ENCODE results near the gene NFATC2IP. TPM values are rescaled to one million over a fixed set of nuclear protein-coding genes. Genes with fewer than 3 reads are reported as not detected.

Gene NFATC2IP
- total and polyA plus RNA-seq, 9 of the 15 experiments (the other 6 are each of a cell fraction or from before 2014, with no cell fraction given), result 15.6 to 106 (median 46.9) TPM

- TF ChIP-seq, protein P1, sequence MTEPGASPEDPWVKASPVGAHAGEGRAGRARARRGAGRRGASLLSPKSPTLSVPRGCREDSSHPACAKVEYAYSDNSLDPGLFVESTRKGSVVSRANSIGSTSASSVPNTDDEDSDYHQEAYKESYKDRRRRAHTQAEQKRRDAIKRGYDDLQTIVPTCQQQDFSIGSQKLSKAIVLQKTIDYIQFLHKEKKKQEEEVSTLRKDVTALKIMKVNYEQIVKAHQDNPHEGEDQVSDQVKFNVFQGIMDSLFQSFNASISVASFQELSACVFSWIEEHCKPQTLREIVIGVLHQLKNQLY (CRISPR knock-in tag; conservative IDR thresholded peaks at IDR 0.05), result no peak
- TF ChIP-seq PKNOX1 (IDR thresholded peaks at IDR 0.05) (peak; percentile 50; the same call in 1 of the 2 replicates), AFF4 (CRISPR knock-in tag; IDR thresholded peaks at IDR 0.05) (no peak), HNRNPK (IDR thresholded peaks at IDR 0.05; ENCODE audit: low read depth, low read length, poor library complexity, severe bottlenecking) (no peak), GTF2E2 (tag; IDR thresholded peaks at IDR 0.05) (no peak), ARHGAP35 (IDR thresholded peaks at IDR 0.05; ENCODE audit: partially characterized antibody) (no peak), ZC3H8 (IDR thresholded peaks at IDR 0.05) (no peak), SRF (CRISPR knock-in tag; IDR thresholded peaks at IDR 0.05) (no peak), HES1 (IDR thresholded peaks at IDR 0.05; ENCODE audit: low read depth) (no peak), ZSCAN29 (IDR thresholded peaks at IDR 0.05) (no peak), CC2D1A (IDR thresholded peaks at IDR 0.05) (no peak), HMG20B (CRISPR knock-in tag; IDR thresholded peaks at IDR 0.05) (no peak), KDM5B (IDR thresholded peaks at IDR 0.05; ENCODE audit: insufficient replicate concordance, low read depth, low read length) (no peak), SP2 (IDR thresholded peaks at IDR 0.05; ENCODE audit: extremely low read depth, low read depth, low read length, poor library complexity, severe bottlenecking) (no peak), FOXA1 (IDR thresholded peaks at IDR 0.05; ENCODE audit: borderline replicate concordance) (no peak), BMI1 (IDR thresholded peaks at IDR 0.05; ENCODE audit: low read length) (no peak), PRPF4 (IDR thresholded peaks at IDR 0.05; ENCODE audit: insufficient read depth, low read depth, low read length, poor library complexity, severe bottlenecking) (no peak), RBM39 (optimal IDR thresholded peaks at IDR 0.05; ENCODE audit: low read depth, low read length) (no peak)
- TF ChIP-seq, protein P2, sequence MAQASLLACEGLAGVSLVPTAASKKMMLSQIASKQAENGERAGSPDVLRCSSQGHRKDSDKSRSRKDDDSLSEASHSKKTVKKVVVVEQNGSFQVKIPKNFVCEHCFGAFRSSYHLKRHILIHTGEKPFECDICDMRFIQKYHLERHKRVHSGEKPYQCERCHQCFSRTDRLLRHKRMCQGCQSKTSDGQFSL (CRISPR knock-in tag; IDR thresholded peaks at IDR 0.05), result peak; percentile 82
- TF ChIP-seq, protein P2 (tag; IDR thresholded peaks at IDR 0.05), result no peak
- TF ChIP-seq, protein P3, sequence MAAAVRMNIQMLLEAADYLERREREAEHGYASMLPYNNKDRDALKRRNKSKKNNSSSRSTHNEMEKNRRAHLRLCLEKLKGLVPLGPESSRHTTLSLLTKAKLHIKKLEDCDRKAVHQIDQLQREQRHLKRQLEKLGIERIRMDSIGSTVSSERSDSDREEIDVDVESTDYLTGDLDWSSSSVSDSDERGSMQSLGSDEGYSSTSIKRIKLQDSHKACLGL (CRISPR knock-in tag; IDR thresholded peaks at IDR 0.05; ENCODE audit: borderline replicate concordance, poor library complexity, severe bottlenecking), result no peak
Measured at GRCh38 chr16:28924762-28925385, 25.9 kb upstream of the NFATC2IP start, which contains the start of gene RABEP2 (continued).

All from K562 (cell line).